Osteoblast (primary cell): ENCODE data around the gene HYAL3. TPM values are rescaled to one million over a fixed set of nuclear protein-coding genes. Genes with fewer than 3 reads are reported as not detected.

ENCODE experiments used
- DNase-seq: peaks from one replicate; pipeline ENCODE4 v3.0.0; 2011; ENCODE audit warnings: low spot score, mixed read lengths; ENCODE audit not compliant: insufficient read length; ENCODE audit errors: missing footprints
- H2AFZ ChIP-seq: 2 replicates; pipeline ENCODE4 v1.6.0; 2011; ENCODE audit warnings: mild to moderate bottlenecking, low read length
- H3K27ac ChIP-seq: 2 replicates; pipeline ENCODE4 v1.5.1; 2011; ENCODE audit warnings: mild to moderate bottlenecking, low read depth, low read length, moderate library complexity
- H3K27me3 ChIP-seq: 2 replicates; pipeline ENCODE4 v1.6.0; 2012; ENCODE audit warnings: mild to moderate bottlenecking, control low read depth, inconsistent platforms, low read length, moderate library complexity; ENCODE audit not compliant: insufficient read depth
- H3K36me3 ChIP-seq: 2 replicates; pipeline ENCODE4 v1.5.1; 2011; ENCODE audit warnings: mild to moderate bottlenecking, low read length, control low read depth, moderate library complexity; ENCODE audit not compliant: insufficient read depth
- H3K4me1 ChIP-seq: 2 replicates; pipeline ENCODE4 v1.5.1; 2011; ENCODE audit warnings: mild to moderate bottlenecking, low read length, control low read depth, moderate library complexity; ENCODE audit not compliant: insufficient read depth
- H3K4me2 ChIP-seq: 2 replicates; pipeline ENCODE4 v1.6.0; 2011; ENCODE audit warnings: mild to moderate bottlenecking, low read length; ENCODE audit not compliant: insufficient read depth
- H3K4me3 ChIP-seq: fragments of 200-600 bp; sonication (generic); 3 replicates; pipeline ENCODE4 v1.5.1; 2012; ENCODE audit warnings: mild to moderate bottlenecking, low read length, inconsistent platforms; ENCODE audit not compliant: insufficient read depth
- H3K79me2 ChIP-seq: 2 replicates; pipeline ENCODE4 v1.6.0; 2012; ENCODE audit warnings: mild to moderate bottlenecking, low read length, control low read depth, inconsistent platforms; ENCODE audit not compliant: insufficient read depth
- H3K9me3 ChIP-seq: 2 replicates; pipeline ENCODE4 v1.5.1; 2011; ENCODE audit warnings: low read depth, low read length, control low read depth
- H4K20me1 ChIP-seq: 2 replicates; pipeline ENCODE4 v1.6.0; 2012; ENCODE audit warnings: mild to moderate bottlenecking, low read length, control low read depth; ENCODE audit not compliant: insufficient read depth
- CTCF ChIP-seq: IDR thresholded peaks from 2 replicates; pipeline ENCODE4 v1.5.1; 2011; ENCODE audit warnings: mild to moderate bottlenecking, low read depth, low read length, moderate library complexity; ENCODE audit errors: extremely low read depth
- total RNA-seq: library from RNA; depleted of rRNA; stranded (reverse); fragments of >200 nt; gene quantifications from 2 replicates; pipeline ENCODE4 v1.2.3, GENCODE V29; 2012

The HYAL3 gene
- total RNA-seq, 1 donor: 1.8 TPM

GRCh38 chr3:50294492-50295403 lies 4.5 kb downstream of the HYAL3 start:
- Histone ChIP-seq H3K4me2 (no peak overlapping the region), H2AFZ (no peak overlapping the region), H3K9me3 (no peaks in the 10 kb centered on the region), H4K20me1 (no peaks in the 10 kb centered on the region), H3K4me1 (peaks cover 26% of the 10 kb centered on the region), H3K27ac (no peak overlapping the region), H3K4me3 (no peak overlapping the region), H3K27me3 (no peaks in the 10 kb centered on the region), H3K36me3 (peaks cover 9% of the 10 kb centered on the region), H3K79me2 (peaks cover 36% of the 10 kb centered on the region)
- TF ChIP-seq CTCF: no peak
- no peak for DNase-seq

- peaks cover 15% of the 10 kb centered on the region for H3K36me3 ChIP-seq
- TF ChIP-seq CTCF: no peak
- no peaks in the 10 kb centered on the region for H3K9me3 ChIP-seq
Measured at GRCh38 chr3:50294089-50294488, 5.1 kb downstream of the HYAL3 start.

GRCh38 chr3:50293079-50293801 lies 6.0 kb downstream of the HYAL3 start:
- Histone ChIP-seq H3K4me1 (peaks cover 17% of the 10 kb centered on the region), H4K20me1 (no peaks in the 10 kb centered on the region), H3K36me3 (peaks cover 23% of the 10 kb centered on the region), H3K27ac (peak overlapping the region; percentile 56), H3K9me3 (no peaks in the 10 kb centered on the region), H3K4me3 (peak overlapping the region; percentile 81), H3K4me2 (peak overlapping the region; percentile 89), H3K79me2 (peaks cover 30% of the 10 kb centered on the region), H2AFZ (peak overlapping the region; percentile 96), H3K27me3 (no peaks in the 10 kb centered on the region)
- DNase-seq: no peak
- no peak for TF ChIP-seq CTCF

More at GRCh38 chr3:50294089-50294488, 5.1 kb downstream of the HYAL3 start:
- Histone ChIP-seq H3K4me3 (no peak overlapping the region), H4K20me1 (no peaks in the 10 kb centered on the region), H3K27ac (no peak overlapping the region), H3K4me1 (peaks cover 23% of the 10 kb centered on the region), H2AFZ (no peak overlapping the region), H3K27me3 (no peaks in the 10 kb centered on the region), H3K79me2 (peaks cover 37% of the 10 kb centered on the region), H3K4me2 (no peak overlapping the region)
- no peak for DNase-seq
